Ureter (tissue), 1 donor: Measurements from ENCODE around the gene METTL13. TPM values are rescaled to one million over a fixed set of nuclear protein-coding genes. Genes with fewer than 3 reads are reported as not detected.
"Not testable (repeated sequence)": the region's sequence is repeated elsewhere in the genome, so short reads cannot be mapped to it uniquely, and the experiment has no call there.

ENCODE experiments used
- DNase-seq: peaks from one replicate; pipeline ENCODE4 v3.0.0-alpha.2; 2020; ENCODE audit warnings: low spot score
- total RNA-seq: library from RNA; stranded (reverse); gene quantifications from one replicate; pipeline ENCODE4 v1.2.4, GENCODE V29; 2023
- donor health status: DM: yes; HTN: yes; CAD: no.

Gene METTL13
- total RNA-seq, 1 donor from 2014 or later = 36.3 TPM

- no peak for DNase-seq
Measured at GRCh38 chr1:171769754-171770153, 11.7 kb upstream of the METTL13 start.

- DNase-seq = no peak
Measured at GRCh38 chr1:171772312-171772711, 9.1 kb upstream of the METTL13 start.

GRCh38 chr1:171780583-171781175 lies 781 bp upstream of the METTL13 start:
- DNase-seq = no peak

- no peak for DNase-seq
Measured at GRCh38 chr1:171783816-171784530, 2.5 kb downstream of the METTL13 start.

GRCh38 chr1:171784784-171785183 lies 3.3 kb downstream of the METTL13 start:
- DNase-seq = no peak

GRCh38 chr1:171785766-171786165 lies 4.3 kb downstream of the METTL13 start:
- DNase-seq = no peak

GRCh38 chr1:171786534-171786933 lies 5.1 kb downstream of the METTL13 start:
- DNase-seq = no peak

- no peak for DNase-seq
Measured at GRCh38 chr1:171787686-171788480, 6.4 kb downstream of the METTL13 start.

- DNase-seq = no peak
Measured at GRCh38 chr1:171788696-171789095, 7.2 kb downstream of the METTL13 start.

GRCh38 chr1:171790318-171790717 lies 8.9 kb downstream of the METTL13 start:
- DNase-seq = no peak

- no peak for DNase-seq
Measured at GRCh38 chr1:171792656-171793369, 11.4 kb downstream of the METTL13 start.

- no peak for DNase-seq
Measured at GRCh38 chr1:171793636-171794035, 12.2 kb downstream of the METTL13 start.

GRCh38 chr1:171794085-171794484 lies 12.6 kb downstream of the METTL13 start:
- no peak for DNase-seq

GRCh38 chr1:171796592-171796991 lies 15.1 kb downstream of the METTL13 start:
- no peak for DNase-seq

- DNase-seq = no peak
Measured at GRCh38 chr1:171798311-171798710, 16.9 kb downstream of the METTL13 start.

- DNase-seq = no peak
Measured at GRCh38 chr1:171798765-171799164, 17.3 kb downstream of the METTL13 start.

- no peak for DNase-seq
Measured at GRCh38 chr1:171799166-171799565, 17.7 kb downstream of the METTL13 start.

GRCh38 chr1:171799698-171800097 lies 18.2 kb downstream of the METTL13 start:
- not testable (repeated sequence) for DNase-seq

- no peak for DNase-seq
Measured at GRCh38 chr1:171800342-171800741, 18.9 kb downstream of the METTL13 start.

GRCh38 chr1:171800851-171801250 lies 19.4 kb downstream of the METTL13 start:
- no peak for DNase-seq

- DNase-seq = no peak
Measured at GRCh38 chr1:171801487-171801891, 20.0 kb downstream of the METTL13 start.

- DNase-seq = no peak
Measured at GRCh38 chr1:171802207-171802606, 20.7 kb downstream of the METTL13 start.
